Body of pancreas (tissue), 4 donors: ENCODE measurements around the gene PDGFD.

Source experiments
- CTCF ChIP-seq, 7 experiments: fragments of 450-650 bp in 4 of 7; fragments of 200-600 bp in 3 of 7; sonication (generic) in 3 of 7; IDR thresholded peaks; one replicate each; pipeline ENCODE4 v1.5.1; 2016 to 2019; ENCODE audit warnings: antibody characterized with exemption in 7 of 7
- POLR2A ChIP-seq, 3 donors: fragments of 450-650 bp; IDR thresholded peaks; one replicate each; pipeline ENCODE4 v1.6.1; 2016; ENCODE audit warnings: antibody characterized with exemption in 3 of 3, mild to moderate bottlenecking in 2 of 3

DNA sequence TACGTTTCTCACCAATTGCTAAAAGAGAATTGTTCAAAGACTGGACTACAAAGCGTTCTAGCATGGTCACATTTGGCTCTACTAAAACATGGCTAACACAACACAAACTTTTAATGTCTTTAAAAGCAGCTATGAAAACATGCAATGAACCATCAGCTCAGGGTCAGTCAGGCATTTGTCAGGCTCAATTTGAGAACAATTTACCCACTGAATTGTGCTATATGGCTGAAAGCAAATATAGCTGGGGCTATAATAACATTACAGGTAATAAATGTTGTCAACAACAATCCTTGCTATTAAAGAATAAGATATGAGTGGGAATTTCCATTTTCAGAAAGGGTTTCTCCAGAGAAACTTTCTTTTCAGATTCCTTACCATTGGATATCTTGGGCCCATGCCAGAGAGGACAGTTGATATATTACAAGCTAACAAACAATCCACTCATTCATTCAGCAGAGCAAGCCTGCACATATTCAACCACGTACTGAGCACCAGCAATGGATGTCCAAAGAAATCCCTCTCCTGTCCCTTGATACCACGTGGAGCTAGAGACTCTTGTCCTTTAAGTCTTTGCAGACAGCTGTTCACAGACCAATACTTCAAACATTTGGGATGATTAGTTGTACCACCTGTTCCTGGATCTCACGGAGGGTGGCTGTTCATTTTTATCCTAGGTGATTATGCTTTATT, 210.0 kb downstream of the PDGFD start:
- TF ChIP-seq CTCF (IDR thresholded peaks at IDR 0.05) (no peak), POLR2A (IDR thresholded peaks at IDR 0.05) (no peak)
